GM19455 (cell line): ENCODE measurements around the gene FGD3.

Experiments used
- ATAC-seq: cut with Tn5 transposase; IDR thresholded peaks from one replicate; pipeline ENCODE4 v1.9.1; 2021; ENCODE audit not compliant: unreplicated experiment

The FGD3 gene

DNA sequence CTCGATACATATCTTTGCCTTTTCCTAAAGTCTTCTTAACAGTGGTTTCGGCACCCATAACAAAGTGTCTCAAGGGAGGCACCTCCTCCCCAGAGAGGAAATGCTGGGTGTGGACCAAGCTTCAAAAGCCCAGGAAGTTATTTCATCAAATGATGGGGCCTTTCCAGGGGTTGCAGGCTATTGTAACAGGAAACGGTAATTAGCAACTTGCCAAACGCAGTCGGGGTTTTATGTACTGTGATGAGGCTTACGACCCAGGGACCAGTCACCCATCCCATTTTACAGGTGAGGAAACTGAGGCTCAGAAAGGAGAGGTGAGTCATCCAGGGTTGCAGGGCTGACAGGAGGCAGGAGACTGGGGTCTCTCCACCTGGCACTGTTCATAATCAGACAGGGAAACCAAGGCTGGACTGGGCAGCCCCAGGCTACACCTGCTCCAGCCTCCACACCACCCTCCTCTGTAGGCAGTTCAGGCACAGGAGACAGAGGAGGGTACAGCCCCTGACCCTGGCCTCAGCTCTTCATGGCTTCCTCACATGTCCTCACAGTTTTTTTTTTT, 81.2 kb downstream of the FGD3 start:
- ATAC-seq: no peak

DNA sequence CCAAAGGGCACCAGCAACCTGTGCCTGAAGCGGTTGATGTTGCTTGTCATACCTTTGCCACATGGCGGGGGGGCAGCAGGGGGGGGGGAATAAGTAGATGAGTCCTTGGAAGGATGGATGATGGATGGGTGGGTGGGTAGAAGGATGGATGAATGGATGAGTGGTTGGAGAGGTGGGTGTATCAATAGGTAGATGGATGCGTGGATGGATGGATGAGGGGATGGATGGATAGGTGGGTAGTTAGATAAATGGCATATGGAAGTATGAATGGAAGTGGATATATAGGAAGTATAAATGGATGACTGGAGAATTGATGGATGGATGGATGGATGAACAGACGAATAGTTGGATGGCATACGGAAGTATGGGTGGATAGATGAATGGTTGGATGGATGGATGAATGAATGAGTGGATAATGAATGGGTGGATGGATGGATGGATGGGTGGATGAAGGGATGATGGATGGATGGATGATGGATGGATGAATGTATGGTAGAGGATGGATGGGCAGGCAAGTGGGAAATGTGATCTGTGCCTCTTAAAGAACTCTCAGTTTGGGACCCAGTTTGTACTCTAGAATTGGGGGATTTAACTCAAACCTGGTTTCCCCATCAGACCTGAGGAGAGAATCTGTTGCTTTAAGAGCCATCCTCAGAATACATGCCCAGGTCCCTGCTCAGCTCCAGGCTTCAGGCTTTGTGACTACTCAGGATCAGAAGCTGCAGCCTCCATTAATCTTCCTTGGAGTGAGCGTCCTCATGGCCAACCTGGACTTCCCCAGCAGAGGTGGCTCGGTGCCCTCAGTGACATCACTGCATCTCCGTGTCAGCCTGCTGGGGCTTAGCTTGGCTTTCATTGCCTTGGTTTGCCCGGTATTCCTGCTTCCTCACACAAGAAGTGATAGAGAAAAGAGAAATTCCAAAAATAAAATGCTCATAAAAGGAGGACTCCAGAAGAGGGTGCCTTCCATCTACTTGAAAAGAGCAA, 83.6 kb downstream of the FGD3 start:
- ATAC-seq: no peak

GRCh38 chr9:93031629-93032430, 84.5 kb downstream of the FGD3 start:
- ATAC-seq: no peak

GRCh38 chr9:93032545-93032944, 85.2 kb downstream of the FGD3 start:
- ATAC-seq: no peak

- no peak for ATAC-seq
Observed at GRCh38 chr9:93033531-93033930, 86.2 kb downstream of the FGD3 start.

DNA sequence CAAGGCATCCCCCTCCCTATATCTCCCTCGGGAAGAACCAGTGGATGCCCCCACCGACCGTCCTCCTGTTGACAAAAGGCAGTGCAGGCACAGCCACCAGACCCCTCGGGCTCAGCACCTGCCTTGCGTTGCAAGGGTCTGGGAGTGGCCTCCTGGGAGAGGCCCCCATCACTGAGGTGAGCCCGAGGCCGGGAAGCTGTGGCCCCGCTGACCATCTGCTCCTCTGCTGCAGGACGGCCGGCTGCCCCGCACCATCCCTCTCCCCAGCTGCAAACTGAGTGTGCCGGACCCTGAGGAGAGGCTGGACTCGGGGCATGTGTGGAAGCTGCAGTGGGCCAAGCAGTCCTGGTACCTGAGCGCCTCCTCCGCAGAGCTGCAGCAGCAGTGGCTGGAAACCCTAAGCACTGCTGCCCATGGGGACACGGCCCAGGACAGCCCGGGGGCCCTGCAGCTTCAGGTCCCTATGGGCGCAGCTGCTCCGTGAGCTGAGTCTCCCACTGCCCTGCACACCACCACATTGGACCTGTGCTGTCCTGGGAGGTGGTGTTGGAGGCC, 87.9 kb downstream of the FGD3 start:
- ATAC-seq: no peak

- no peak for ATAC-seq
Observed at GRCh38 chr9:93035821-93036351, 88.6 kb downstream of the FGD3 start.

DNA sequence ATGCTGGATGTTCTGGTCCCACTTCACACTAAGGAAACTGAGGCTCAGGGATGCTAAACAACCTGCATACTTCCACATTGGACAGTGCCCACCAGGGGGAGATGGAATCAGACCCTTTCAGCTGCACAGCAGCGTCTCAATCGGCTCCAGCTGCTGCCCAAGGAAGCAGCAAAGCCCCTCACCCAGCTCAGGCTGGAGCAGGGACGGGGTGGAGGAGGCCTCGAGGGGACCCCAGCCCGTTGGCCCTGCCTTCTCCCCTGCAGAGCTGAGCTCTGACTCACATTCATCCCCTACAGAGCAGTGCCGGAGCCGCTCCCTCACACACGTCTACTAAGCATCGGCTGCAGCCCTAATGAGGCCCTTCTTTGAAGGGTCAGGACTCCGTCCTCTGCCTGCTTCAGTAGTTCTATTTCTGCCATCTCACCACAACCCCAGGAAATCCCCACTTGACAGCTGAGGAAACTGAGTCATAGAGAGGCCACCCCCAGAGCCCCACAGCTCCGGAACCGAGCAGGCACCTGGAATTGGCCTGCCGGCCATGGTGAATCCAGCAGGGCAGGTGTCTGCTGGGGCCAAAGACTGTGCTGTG, 89.7 kb downstream of the FGD3 start:
- ATAC-seq: no peak

DNA sequence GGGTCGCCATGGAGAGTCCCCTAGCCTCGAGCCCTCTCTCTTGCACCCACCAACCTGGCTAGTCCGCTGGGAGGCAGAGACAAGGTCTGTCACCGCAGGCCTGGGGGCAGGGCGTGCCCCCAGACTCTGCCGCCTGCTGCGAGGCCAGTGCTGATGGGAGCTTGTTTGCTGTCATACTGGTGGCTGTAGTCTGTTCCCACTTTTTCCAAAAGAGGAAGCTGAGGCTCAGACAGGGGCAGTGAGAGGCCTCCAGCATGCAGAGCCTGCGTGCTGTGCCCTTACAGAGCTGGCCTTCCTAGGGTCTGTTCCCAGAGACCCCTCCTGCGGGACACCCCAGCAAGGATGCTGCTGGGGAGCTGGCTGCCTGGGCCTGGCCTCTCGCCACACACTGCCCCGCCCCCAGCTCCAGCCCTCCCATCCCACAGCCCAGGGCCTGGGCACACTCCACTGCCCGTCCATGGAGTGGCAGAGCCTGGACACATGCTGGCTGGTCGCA, 90.2 kb downstream of the FGD3 start:
- no peak for ATAC-seq

DNA sequence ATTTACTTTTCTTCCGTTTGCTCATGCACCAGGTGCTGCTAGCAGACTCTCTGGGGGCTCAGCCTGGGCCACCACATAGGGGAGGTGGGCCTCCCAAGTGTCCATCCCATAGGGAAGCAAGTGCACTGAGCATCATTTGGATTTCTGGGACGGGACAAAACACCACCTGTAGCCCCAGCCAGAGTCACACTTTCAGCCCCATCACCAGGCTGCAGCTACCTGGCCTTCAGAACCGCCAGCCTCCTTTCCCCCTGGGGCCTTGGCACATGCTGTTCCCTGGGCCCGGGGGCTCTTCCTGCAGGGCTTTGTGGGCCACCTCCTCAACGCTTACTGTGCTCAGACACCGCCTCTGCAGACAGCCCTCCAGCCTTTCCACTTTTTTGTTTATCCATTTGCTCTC, 91.6 kb downstream of the FGD3 start:
- no peak for ATAC-seq

DNA sequence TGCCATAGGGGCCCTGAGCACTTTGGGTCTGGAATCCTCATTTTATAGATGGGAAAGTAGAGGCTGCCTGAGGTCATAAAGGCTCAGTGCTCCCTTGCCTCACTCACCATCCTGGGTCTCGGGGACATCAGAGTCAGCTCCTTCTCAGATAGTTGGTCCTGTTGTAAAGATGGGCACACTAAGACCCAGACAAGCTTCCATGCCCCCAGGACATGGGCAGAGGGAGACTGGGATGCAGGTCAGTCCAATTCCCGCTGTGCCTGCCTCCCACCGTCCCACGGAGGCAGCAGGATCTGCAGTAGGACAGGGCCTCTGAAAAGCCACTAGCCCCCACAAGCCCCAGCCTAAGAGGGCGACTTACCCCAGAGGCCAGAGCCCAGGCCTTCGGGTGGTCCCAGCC, 92.1 kb downstream of the FGD3 start:
- no peak for ATAC-seq

DNA sequence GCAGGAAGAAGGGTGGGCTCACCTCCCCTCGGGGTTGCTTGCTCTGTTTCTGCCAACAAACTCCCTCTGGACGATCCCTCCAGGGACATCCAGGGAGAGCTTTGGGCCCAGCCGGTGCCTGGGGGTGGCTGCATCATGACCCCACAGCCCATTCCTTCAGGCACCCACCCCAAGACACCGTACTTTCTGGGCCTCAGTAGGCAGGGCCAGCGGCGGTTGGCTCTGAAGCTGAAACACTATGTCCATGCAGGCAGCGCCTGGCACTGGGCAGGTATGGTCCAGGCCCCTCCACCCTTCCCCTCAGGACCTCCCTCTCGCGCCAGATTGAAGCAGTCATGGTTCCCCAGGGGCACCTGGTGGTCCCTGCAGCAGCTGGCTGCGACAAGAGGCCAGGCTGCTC, 92.7 kb downstream of the FGD3 start:
- ATAC-seq: no peak

GRCh38 chr9:93040409-93040808, 93.1 kb downstream of the FGD3 start:
- ATAC-seq: no peak

GRCh38 chr9:93041108-93041802, 93.9 kb downstream of the FGD3 start:
- ATAC-seq: no peak

DNA sequence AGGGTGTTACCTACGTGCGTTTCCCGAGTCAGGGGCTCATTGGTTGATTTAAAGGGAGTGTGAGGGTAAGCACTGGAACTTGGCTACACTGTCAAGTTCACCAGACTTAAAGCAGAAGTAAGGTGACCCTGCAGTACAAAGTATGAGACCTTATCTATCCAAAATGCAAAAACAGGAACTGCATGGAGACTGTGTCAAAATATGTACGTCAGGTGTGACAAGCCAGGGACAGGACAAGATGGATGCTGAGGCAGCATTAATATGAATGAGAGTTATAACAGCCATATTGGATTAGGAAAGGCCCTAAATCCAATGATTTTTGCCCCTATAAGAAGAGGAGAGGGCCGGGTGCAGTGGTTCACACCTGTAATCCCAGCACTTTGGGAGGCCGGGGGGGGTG, 95.8 kb downstream of the FGD3 start:
- ATAC-seq: no peak

DNA sequence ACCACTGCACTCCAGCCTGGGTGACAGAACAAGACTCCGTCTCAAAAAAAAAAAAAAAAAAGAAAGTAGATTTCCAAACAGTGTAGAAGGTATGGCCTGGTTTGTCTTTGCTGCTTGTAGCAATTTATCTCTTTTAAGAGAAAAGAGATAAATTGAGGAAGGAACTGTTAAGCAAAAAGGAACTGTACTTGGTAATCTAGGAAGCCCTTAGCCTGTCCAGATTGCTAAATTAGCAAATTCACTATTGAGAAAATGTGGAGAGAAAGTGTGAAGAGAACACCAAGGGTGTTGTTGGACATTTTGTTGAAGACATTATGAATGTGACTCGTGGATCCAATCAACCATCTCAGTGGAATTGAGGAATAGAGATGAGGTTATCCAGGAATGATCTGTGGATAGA, 98.2 kb downstream of the FGD3 start:
- ATAC-seq: no peak

DNA sequence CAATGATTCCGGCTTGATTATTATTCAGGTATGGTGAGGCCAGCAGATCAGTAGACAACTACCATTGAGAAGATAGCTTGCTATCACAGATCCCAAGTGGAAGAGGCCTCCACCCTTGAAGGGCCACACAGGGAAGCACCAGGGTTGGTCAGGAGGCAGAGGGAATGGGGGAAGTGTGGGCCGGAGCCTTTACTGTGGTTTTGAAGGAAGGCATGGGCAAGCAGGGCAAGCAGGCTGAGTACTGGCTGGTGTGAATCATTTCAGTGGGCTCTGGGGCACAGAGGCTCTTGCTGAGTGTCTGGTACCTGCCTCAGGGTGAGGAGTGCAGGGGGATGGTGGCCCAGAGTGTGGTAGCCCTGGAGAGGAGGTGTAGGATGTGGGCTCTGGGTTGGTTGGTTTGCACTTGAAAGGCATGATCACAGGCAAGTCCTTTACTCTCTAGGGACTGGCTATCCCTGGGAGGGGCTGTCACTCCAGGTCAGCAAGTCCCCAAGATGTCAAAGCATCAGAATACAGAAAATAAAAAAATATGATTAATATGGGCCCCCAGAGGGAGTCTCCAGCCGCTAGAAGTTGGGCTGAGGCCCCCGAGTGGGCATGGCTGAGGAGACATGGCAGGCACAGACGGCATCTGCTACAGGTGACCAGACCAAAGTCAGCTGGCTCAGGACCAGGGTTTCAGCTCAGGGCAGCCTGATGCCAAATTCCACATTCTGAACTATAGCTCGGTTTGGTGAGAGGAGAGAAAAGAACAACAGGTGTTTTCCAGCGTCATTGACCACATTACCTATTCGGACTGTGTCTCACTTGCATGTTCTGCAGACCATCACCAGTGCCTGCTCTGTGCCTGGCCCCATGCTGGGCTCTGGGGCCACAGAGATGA, 101.5 kb downstream of the FGD3 start:
- no peak for ATAC-seq

DNA sequence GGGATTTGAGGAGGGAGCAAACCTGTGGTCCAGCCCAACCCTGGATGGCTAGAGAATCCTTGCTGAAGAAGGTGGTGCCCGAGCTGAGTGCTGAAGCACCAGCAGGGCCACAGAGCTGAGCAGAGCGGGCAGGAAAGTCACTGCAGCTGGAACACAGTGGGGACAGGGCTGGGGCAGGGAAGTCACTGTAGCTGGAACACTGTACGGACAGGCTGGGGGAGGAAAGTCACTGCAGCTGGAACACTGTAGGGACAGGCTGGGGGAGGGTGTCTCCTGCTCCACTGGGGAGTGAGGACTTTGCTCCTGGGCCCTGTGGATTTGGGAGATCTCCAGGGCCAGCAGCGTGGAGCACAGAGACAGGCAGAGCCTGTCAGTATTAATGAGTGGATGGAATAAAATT, 102.2 kb downstream of the FGD3 start:
- no peak for ATAC-seq

DNA sequence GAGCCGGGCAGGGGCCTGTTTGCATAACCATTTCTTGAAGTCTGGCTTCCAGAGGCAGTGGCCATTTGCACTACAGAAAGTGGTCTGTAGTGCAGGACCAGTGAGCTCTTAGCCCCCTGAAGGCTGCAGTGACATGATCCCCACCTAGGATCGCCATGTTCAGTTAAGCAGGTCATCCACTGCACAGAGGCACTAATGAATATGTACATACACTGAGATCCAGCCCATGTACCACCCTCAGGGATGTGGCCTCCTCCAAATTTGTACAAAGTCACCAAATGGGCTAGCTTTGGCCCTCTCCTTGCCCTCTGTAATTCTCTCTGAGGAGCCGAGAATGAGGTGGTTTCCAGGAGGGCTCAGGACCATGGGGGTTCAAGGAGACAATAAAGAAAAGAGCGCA, 102.9 kb downstream of the FGD3 start:
- ATAC-seq: no peak
